ENCODE measurements around the gene CEP41.

CEP41 gene

GRCh38 chr7:130384841-130385599, 55.8 kb downstream of the CEP41 start:
- no peak overlapping the region for H3K4me3 ChIP-seq (ENCODE audit: low read length in 2 of 2)
- H3K36me3 ChIP-seq (ENCODE audit: control insufficient read depth in 2 of 2, insufficient read depth in 2 of 2, low read length in 2 of 2): no peaks in the 10 kb centered on the region
- no peak overlapping the region for H3K27ac ChIP-seq (ENCODE audit: low read depth in 2 of 2, low read length in 2 of 2)
- H3K27me3 ChIP-seq (ENCODE audit: control insufficient read depth in 2 of 2, insufficient read depth in 2 of 2, low read length in 2 of 2): no peaks in the 10 kb centered on the region
- H3K9ac ChIP-seq (ENCODE audit: low read depth in 1 of 2, low read length in 2 of 2): no peak overlapping the region
- H3K9me3 ChIP-seq (ENCODE audit: control insufficient read depth in 2 of 2, low read length in 2 of 2): no peaks in the 10 kb centered on the region
- H3K4me1 ChIP-seq (ENCODE audit: control insufficient read depth in 2 of 2, insufficient read depth in 2 of 2, low read length in 2 of 2): no peaks in the 10 kb centered on the region

- H3K27ac ChIP-seq (ENCODE audit: low read depth in 2 of 2, low read length in 2 of 2): no peak overlapping the region
- no peaks in the 10 kb centered on the region for H3K27me3 ChIP-seq (ENCODE audit: control insufficient read depth in 2 of 2, insufficient read depth in 2 of 2, low read length in 2 of 2)
- no peak overlapping the region for H3K9ac ChIP-seq (ENCODE audit: low read depth in 1 of 2, low read length in 2 of 2)
- H3K4me3 ChIP-seq (ENCODE audit: low read length in 2 of 2): no peak overlapping the region
- no peaks in the 10 kb centered on the region for H3K9me3 ChIP-seq (ENCODE audit: control insufficient read depth in 2 of 2, low read length in 2 of 2)
- H3K36me3 ChIP-seq (ENCODE audit: control insufficient read depth in 2 of 2, insufficient read depth in 2 of 2, low read length in 2 of 2): no peaks in the 10 kb centered on the region
- H3K4me1 ChIP-seq (ENCODE audit: control insufficient read depth in 2 of 2, insufficient read depth in 2 of 2, low read length in 2 of 2): no peaks in the 10 kb centered on the region
Measured at GRCh38 chr7:130384371-130384801, 56.4 kb downstream of the CEP41 start.

GRCh38 chr7:130383187-130383980, 57.4 kb downstream of the CEP41 start:
- H3K27me3 ChIP-seq (ENCODE audit: control insufficient read depth in 2 of 2, insufficient read depth in 2 of 2, low read length in 2 of 2): no peaks in the 10 kb centered on the region
- no peaks in the 10 kb centered on the region for H3K9me3 ChIP-seq (ENCODE audit: control insufficient read depth in 2 of 2, low read length in 2 of 2)
- no peak overlapping the region for H3K9ac ChIP-seq (ENCODE audit: low read depth in 1 of 2, low read length in 2 of 2)
- H3K4me1 ChIP-seq (ENCODE audit: control insufficient read depth in 2 of 2, insufficient read depth in 2 of 2, low read length in 2 of 2): no peaks in the 10 kb centered on the region
- H3K4me3 ChIP-seq (ENCODE audit: low read length in 2 of 2): no peak overlapping the region
- no peak overlapping the region for H3K27ac ChIP-seq (ENCODE audit: low read depth in 2 of 2, low read length in 2 of 2)
- H3K36me3 ChIP-seq (ENCODE audit: control insufficient read depth in 2 of 2, insufficient read depth in 2 of 2, low read length in 2 of 2): no peaks in the 10 kb centered on the region

GRCh38 chr7:130381468-130382312, 59.1 kb downstream of the CEP41 start:
- no peaks in the 10 kb centered on the region for H3K36me3 ChIP-seq (ENCODE audit: control insufficient read depth in 2 of 2, insufficient read depth in 2 of 2, low read length in 2 of 2)
- no peaks in the 10 kb centered on the region for H3K9me3 ChIP-seq (ENCODE audit: control insufficient read depth in 2 of 2, low read length in 2 of 2)
- no peaks in the 10 kb centered on the region for H3K4me1 ChIP-seq (ENCODE audit: control insufficient read depth in 2 of 2, insufficient read depth in 2 of 2, low read length in 2 of 2)
- no peak overlapping the region for H3K4me3 ChIP-seq (ENCODE audit: low read length in 2 of 2)
- H3K27me3 ChIP-seq (ENCODE audit: control insufficient read depth in 2 of 2, insufficient read depth in 2 of 2, low read length in 2 of 2): no peaks in the 10 kb centered on the region
- no peak overlapping the region for H3K9ac ChIP-seq (ENCODE audit: low read depth in 1 of 2, low read length in 2 of 2)
- no peak overlapping the region for H3K27ac ChIP-seq (ENCODE audit: low read depth in 2 of 2, low read length in 2 of 2)

GRCh38 chr7:130380861-130381455, 59.9 kb downstream of the CEP41 start:
- H3K27ac ChIP-seq (ENCODE audit: low read depth in 2 of 2, low read length in 2 of 2): no peak overlapping the region
- H3K9ac ChIP-seq (ENCODE audit: low read depth in 1 of 2, low read length in 2 of 2): no peak overlapping the region
- no peaks in the 10 kb centered on the region for H3K9me3 ChIP-seq (ENCODE audit: control insufficient read depth in 2 of 2, low read length in 2 of 2)
- no peaks in the 10 kb centered on the region for H3K36me3 ChIP-seq (ENCODE audit: control insufficient read depth in 2 of 2, insufficient read depth in 2 of 2, low read length in 2 of 2)
- no peaks in the 10 kb centered on the region for H3K27me3 ChIP-seq (ENCODE audit: control insufficient read depth in 2 of 2, insufficient read depth in 2 of 2, low read length in 2 of 2)
- H3K4me3 ChIP-seq (ENCODE audit: low read length in 2 of 2): no peak overlapping the region
- H3K4me1 ChIP-seq (ENCODE audit: control insufficient read depth in 2 of 2, insufficient read depth in 2 of 2, low read length in 2 of 2): no peaks in the 10 kb centered on the region

GRCh38 chr7:130379921-130380860, 60.6 kb downstream of the CEP41 start, which contains the start of gene CPA1:
CPA1 (plus strand) TSS chr7:130380494; CDS start chr7:130380521, 27 bp downstream.
- no peak within 1 kb of the TSS for H3K27ac ChIP-seq (ENCODE audit: low read depth in 2 of 2, low read length in 2 of 2)
- no peaks in the 10 kb centered on the region for H3K27me3 ChIP-seq (ENCODE audit: control insufficient read depth in 2 of 2, insufficient read depth in 2 of 2, low read length in 2 of 2)
- no peaks in the 10 kb centered on the region for H3K36me3 ChIP-seq (ENCODE audit: control insufficient read depth in 2 of 2, insufficient read depth in 2 of 2, low read length in 2 of 2)
- H3K9me3 ChIP-seq (ENCODE audit: control insufficient read depth in 2 of 2, low read length in 2 of 2): no peaks in the 10 kb centered on the region
- H3K4me1 ChIP-seq (ENCODE audit: control insufficient read depth in 2 of 2, insufficient read depth in 2 of 2, low read length in 2 of 2): no peaks in the 10 kb centered on the region
- H3K9ac ChIP-seq (ENCODE audit: low read depth in 1 of 2, low read length in 2 of 2): no peak within 1 kb of the TSS
- H3K4me3 ChIP-seq (ENCODE audit: low read length in 2 of 2): no peak within 1 kb of the TSS

- no peaks in the 10 kb centered on the region for H3K36me3 ChIP-seq (ENCODE audit: control insufficient read depth in 2 of 2, insufficient read depth in 2 of 2, low read length in 2 of 2)
- no peaks in the 10 kb centered on the region for H3K4me1 ChIP-seq (ENCODE audit: control insufficient read depth in 2 of 2, insufficient read depth in 2 of 2, low read length in 2 of 2)
- no peak overlapping the region for H3K4me3 ChIP-seq (ENCODE audit: low read length in 2 of 2)
- no peak overlapping the region for H3K27ac ChIP-seq (ENCODE audit: low read depth in 2 of 2, low read length in 2 of 2)
- H3K9ac ChIP-seq (ENCODE audit: low read depth in 1 of 2, low read length in 2 of 2): no peak overlapping the region
- H3K27me3 ChIP-seq (ENCODE audit: control insufficient read depth in 2 of 2, insufficient read depth in 2 of 2, low read length in 2 of 2): no peaks in the 10 kb centered on the region
- no peaks in the 10 kb centered on the region for H3K9me3 ChIP-seq (ENCODE audit: control insufficient read depth in 2 of 2, low read length in 2 of 2)
Measured at GRCh38 chr7:130379532-130379920, 61.3 kb downstream of the CEP41 start.

GRCh38 chr7:130379019-130379418, 61.8 kb downstream of the CEP41 start:
- Histone ChIP-seq H3K9me3 (ENCODE audit: control insufficient read depth in 2 of 2, low read length in 2 of 2) (no peaks in the 10 kb centered on the region), H3K4me3 (ENCODE audit: low read length in 2 of 2) (no peak overlapping the region), H3K9ac (ENCODE audit: low read depth in 1 of 2, low read length in 2 of 2) (no peak overlapping the region), H3K27me3 (ENCODE audit: control insufficient read depth in 2 of 2, insufficient read depth in 2 of 2, low read length in 2 of 2) (no peaks in the 10 kb centered on the region), H3K27ac (ENCODE audit: low read depth in 2 of 2, low read length in 2 of 2) (no peak overlapping the region), H3K4me1 (ENCODE audit: control insufficient read depth in 2 of 2, insufficient read depth in 2 of 2, low read length in 2 of 2) (no peaks in the 10 kb centered on the region), H3K36me3 (ENCODE audit: control insufficient read depth in 2 of 2, insufficient read depth in 2 of 2, low read length in 2 of 2) (no peaks in the 10 kb centered on the region)

GRCh38 chr7:130377178-130377577, 63.6 kb downstream of the CEP41 start:
- Histone ChIP-seq H3K9ac (ENCODE audit: low read depth in 1 of 2, low read length in 2 of 2) (no peak overlapping the region), H3K27me3 (ENCODE audit: control insufficient read depth in 2 of 2, insufficient read depth in 2 of 2, low read length in 2 of 2) (no peaks in the 10 kb centered on the region), H3K36me3 (ENCODE audit: control insufficient read depth in 2 of 2, insufficient read depth in 2 of 2, low read length in 2 of 2) (no peaks in the 10 kb centered on the region), H3K4me1 (ENCODE audit: control insufficient read depth in 2 of 2, insufficient read depth in 2 of 2, low read length in 2 of 2) (peaks cover 0 to 2% of the 10 kb centered on the region in 2 donors), H3K27ac (ENCODE audit: low read depth in 2 of 2, low read length in 2 of 2) (no peak overlapping the region), H3K4me3 (ENCODE audit: low read length in 2 of 2) (no peak overlapping the region), H3K9me3 (ENCODE audit: control insufficient read depth in 2 of 2, low read length in 2 of 2) (no peaks in the 10 kb centered on the region)

All from mucosa of rectum (tissue), 2 donors.